ENCODE results near the gene SCLY.

DNA sequence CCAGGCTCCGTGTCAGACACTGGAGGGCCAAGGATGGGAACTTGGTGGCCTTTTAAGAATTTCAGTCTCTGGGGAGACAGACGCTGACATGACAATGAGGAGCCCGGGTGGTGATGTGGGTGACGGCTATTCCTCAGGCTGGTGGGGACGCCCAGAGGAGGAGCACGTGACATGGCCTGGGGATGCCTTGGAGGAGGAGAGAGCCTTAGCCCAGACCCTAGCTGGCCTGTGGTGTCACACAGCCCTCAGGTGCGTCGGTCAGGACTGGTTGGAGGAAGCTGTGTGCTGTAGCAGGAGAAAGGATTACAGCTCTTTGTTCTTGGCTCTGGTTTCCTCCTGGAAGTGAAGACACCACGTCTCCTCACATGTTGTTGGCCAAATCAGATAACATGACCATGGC lies 40.0 kb upstream of the SCLY start:
- TF ChIP-seq, protein P1, sequence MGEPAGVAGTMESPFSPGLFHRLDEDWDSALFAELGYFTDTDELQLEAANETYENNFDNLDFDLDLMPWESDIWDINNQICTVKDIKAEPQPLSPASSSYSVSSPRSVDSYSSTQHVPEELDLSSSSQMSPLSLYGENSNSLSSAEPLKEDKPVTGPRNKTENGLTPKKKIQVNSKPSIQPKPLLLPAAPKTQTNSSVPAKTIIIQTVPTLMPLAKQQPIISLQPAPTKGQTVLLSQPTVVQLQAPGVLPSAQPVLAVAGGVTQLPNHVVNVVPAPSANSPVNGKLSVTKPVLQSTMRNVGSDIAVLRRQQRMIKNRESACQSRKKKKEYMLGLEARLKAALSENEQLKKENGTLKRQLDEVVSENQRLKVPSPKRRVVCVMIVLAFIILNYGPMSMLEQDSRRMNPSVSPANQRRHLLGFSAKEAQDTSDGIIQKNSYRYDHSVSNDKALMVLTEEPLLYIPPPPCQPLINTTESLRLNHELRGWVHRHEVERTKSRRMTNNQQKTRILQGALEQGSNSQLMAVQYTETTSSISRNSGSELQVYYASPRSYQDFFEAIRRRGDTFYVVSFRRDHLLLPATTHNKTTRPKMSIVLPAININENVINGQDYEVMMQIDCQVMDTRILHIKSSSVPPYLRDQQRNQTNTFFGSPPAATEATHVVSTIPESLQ (CRISPR knock-in tag; IDR thresholded peaks at IDR 0.05): no peak
- TF ChIP-seq TCF7 (CRISPR knock-in tag; IDR thresholded peaks at IDR 0.05; ENCODE audit: low read depth): no peak
